Fibroblast of pulmonary artery (primary cell): ENCODE data around the gene MOV10L1.
A peak's percentile ranks its signal among the peaks of the same experiment; 100 is the strongest.

Source experiments
- DNase-seq: peaks from one replicate; pipeline ENCODE4 v3.0.0-alpha.2; 2010; ENCODE audit warnings: low read depth
- H3K4me3 ChIP-seq: replicated peaks from 2 replicates; pipeline ENCODE4 v1.5.1; 2011; ENCODE audit warnings: low read depth, mild to moderate bottlenecking, control low read depth, low read length, moderate library complexity
- TF ChIP-seq, protein P1 (sequence below): IDR thresholded peaks from 2 replicates; pipeline ENCODE4 v1.5.1; 2011; ENCODE audit warnings: mild to moderate bottlenecking, control low read depth, low read length, inconsistent platforms; ENCODE audit errors: missing control alignments

MOV10L1 gene

DNA sequence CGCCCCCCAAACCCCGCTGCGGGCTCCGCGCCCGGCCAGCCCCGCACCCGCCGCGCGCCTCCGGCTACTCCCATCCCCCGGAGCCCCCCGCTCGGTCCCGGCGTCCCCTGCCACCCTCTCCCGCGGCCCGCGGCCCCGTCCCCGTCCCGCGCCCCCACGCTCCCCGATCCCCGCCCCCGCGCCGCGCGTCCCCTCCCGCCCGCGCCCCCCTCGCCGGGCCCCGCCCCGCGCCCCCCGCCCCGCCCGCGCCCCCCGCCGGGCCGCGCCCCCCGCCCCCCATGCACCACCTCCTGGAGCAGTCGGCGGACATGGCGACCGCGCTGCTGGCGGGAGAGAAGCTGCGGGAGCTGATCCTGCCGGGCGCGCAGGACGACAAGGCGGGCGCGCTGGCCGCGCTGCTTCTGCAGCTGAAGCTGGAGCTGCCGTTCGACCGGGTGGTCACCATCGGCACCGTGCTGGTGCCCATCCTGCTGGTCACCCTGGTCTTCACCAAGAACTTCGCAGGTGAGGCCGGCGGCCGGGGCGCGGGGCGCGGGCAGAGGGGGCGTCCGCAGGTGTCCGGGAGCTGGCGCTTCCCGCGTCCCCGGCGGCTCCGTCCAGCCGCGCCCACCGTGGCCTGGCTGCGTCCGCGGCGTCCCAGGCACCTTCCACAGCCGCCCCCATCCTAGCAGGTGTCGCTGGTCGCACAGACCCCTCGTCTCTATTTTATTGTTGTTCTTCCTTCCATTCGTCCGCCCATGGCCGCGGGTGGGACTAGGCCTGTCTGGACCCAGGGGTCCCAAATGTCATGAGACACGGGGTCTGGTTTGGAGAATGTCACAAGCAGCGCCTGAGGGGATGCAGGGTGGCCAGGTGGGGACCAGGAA is 80.9 kb downstream of the MOV10L1 start, which contains the start of gene PANX2:
Gene PANX2, plus strand, starts transcription at position 279 of the 866 bp plus-strand sequence. Its CDS starts 0 bp downstream, at position 279.
- TF ChIP-seq, protein P1, sequence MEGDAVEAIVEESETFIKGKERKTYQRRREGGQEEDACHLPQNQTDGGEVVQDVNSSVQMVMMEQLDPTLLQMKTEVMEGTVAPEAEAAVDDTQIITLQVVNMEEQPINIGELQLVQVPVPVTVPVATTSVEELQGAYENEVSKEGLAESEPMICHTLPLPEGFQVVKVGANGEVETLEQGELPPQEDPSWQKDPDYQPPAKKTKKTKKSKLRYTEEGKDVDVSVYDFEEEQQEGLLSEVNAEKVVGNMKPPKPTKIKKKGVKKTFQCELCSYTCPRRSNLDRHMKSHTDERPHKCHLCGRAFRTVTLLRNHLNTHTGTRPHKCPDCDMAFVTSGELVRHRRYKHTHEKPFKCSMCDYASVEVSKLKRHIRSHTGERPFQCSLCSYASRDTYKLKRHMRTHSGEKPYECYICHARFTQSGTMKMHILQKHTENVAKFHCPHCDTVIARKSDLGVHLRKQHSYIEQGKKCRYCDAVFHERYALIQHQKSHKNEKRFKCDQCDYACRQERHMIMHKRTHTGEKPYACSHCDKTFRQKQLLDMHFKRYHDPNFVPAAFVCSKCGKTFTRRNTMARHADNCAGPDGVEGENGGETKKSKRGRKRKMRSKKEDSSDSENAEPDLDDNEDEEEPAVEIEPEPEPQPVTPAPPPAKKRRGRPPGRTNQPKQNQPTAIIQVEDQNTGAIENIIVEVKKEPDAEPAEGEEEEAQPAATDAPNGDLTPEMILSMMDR = no peak
- DNase-seq = peak; percentile 24
- peak within 1 kb of the TSS; percentile 56 for H3K4me3 ChIP-seq

DNA sequence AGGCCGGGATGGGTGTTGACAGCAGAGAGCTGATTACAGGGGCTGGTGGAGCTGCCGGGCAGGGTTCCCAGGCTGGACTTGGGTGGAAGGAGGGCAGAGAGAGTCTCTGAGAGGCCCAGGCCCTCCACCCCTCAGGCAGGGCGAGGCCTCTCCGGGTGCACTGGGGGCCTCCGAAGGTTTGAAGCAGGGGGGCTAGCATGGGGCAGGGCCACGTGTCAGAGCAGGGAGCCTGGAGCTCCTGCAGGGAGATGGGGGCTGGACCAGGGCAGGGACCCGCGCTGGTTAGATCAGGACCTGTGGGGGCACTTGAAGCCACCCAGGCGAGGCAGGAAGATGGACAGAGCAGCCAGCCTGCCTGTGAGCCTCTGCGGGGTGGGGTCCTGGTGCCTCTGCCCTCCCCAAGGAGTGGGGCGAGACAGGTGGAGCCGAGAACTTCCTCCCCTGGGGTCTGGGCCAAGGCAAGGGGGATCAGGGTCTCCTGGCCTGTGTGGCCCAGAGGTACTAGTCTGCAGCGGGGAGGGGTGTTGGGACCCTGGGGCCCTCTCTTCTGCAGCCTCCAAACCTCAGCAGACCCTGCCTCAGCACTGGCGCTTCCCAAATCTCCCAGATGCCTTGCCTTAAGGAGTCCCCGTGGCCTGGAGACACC is 81.6 kb downstream of the MOV10L1 start:
- peak overlapping the region; percentile 56 for H3K4me3 ChIP-seq

DNA sequence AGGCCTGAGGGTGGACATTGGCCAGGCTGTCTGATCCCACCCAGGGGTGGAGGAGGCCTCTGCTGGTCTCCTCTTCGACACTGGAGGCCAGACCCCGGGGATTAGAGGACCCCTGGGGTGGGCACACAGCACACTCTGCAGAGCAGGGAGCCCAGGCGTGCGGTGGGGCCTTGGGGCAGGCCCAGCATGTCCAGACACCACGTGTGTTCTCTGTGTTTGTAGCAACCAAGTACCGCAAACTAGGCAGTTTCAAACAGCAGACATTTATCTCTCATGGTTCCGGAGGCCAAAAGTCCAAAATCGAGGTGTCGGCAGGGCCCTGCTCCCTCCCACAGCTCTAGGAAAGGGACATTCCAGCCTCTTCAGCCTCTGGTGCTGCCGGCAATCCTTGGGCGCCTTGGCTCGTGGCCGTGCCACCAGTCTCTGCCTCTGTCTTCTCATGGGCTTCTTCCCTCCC is 82.2 kb downstream of the MOV10L1 start:
- DNase-seq = no peak
- no peak overlapping the region for H3K4me3 ChIP-seq
- TF ChIP-seq, protein P1 = no peak

More for the DNA sequence above, 81.6 kb downstream of the MOV10L1 start:
- TF ChIP-seq, protein P1 = no peak
- DNase-seq = no peak

DNA sequence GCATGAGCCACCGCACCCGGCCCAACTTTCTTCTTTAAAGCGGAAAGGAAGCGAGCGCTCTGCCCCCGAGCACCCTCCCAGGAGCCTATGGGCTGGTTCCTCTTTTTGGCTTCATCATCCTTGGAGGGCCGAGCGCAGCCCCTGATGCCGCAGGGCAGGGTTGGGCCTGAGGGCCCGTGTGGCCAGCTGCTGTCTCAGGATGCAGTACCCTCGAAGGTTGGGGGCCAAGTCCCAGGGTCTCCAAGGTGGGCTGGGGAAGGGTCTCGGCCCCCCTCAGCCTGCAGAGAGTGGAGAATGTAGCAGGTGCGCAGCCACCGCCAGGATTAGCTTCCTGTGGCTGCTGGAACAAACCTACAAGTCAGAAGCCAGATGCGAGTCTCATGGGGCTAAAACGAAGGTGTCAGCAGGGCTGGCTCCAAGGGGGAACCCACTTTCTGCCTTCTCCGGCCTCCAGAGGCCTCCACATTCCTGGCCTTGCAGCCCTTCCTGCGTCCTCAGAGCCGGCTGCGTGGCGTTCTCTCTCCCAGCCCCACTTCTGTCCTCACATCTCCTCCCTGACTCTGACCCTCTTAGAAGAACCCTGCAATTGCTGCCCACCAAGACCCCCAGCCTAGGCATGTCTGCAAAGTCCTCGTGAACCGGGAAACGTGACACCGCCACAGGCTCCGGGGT is 83.6 kb downstream of the MOV10L1 start:
- no peak overlapping the region for H3K4me3 ChIP-seq
- TF ChIP-seq, protein P1 = no peak
- DNase-seq = no peak

DNA sequence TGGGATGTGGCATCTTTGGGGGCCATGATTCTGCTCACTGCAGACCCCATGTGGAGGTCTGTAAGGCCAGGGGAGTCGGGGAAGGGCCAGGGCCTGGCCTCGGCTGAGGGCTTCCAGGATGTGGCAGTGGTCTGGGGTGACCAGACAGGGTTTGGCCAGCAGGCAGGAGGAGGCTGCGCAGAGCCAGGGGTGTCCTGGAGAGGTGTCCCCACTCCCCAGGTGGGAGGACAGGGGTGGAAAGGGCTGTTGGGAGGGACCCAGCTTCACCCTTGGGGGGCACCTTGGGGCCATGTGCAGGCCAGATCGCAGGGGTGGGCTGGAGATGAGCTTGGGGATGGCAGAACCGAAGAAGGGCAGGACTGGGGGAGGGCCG is 84.2 kb downstream of the MOV10L1 start:
- no peak overlapping the region for H3K4me3 ChIP-seq
- no peak for DNase-seq
- TF ChIP-seq, protein P1 = no peak

DNA sequence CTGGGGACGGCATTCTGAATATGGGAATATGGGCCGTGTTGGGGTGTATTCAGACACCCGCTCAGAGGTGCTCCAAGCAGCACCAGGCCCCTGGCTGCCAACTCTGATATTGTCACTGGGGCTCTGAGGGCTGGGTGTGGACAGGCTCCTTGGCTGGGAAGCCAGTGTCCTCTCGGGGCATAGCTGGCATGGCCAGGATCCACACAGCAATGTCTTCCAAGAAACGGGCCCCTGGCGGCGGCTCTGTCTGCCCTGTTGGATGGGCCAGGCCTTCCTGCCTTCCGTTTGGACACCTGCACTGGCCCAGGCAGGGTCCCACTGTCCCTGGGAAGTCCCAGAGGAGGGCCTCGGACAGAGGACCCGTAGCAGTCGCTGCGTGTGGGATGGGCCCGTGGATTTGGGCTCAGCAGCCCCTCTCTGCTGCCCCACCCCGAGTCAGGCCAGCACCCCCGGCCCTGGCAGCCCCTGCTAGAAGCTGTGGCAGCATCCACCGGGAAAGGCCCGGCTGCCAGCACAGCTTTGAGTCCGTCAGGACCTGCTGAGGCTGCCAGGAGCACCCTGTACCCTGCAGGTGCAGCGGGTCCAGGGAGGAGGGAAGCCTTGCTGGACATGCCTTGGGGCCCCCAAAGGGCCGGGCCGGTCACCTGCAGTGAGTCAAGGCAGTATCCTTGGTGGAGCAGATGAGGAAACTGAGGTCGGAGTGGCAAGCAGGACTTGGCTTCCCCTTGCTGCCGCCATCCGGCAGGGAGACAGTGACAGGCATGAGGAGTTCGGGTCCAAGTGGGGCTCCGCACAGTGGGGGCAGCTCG is 84.8 kb downstream of the MOV10L1 start:
- DNase-seq = no peak
- H3K4me3 ChIP-seq = no peak overlapping the region
- TF ChIP-seq, protein P1 = no peak
